ENCODE results near the gene PLPP3.

PLPP3 gene

GRCh38 chr1:56493826-56494225 lies 85.5 kb downstream of the PLPP3 start:
- DNase-seq = no peak

- no peak for DNase-seq
Measured at GRCh38 chr1:56491441-56491840, 87.9 kb downstream of the PLPP3 start.

- no peak for DNase-seq
Measured at GRCh38 chr1:56490619-56491018, 88.7 kb downstream of the PLPP3 start.

GRCh38 chr1:56489695-56490094 lies 89.7 kb downstream of the PLPP3 start:
- no peak for DNase-seq

- no peak for DNase-seq
Measured at GRCh38 chr1:56484695-56485094, 94.7 kb downstream of the PLPP3 start.

GRCh38 chr1:56483104-56483503 lies 96.3 kb downstream of the PLPP3 start:
- DNase-seq = no peak

GRCh38 chr1:56482486-56482885 lies 96.9 kb downstream of the PLPP3 start:
- DNase-seq = no peak

GRCh38 chr1:56481140-56481694 lies 98.1 kb downstream of the PLPP3 start:
- DNase-seq = no peak

GRCh38 chr1:56478734-56479133 lies 100.6 kb downstream of the PLPP3 start:
- no peak for DNase-seq

- DNase-seq = no peak
Measured at GRCh38 chr1:56477164-56478111, 101.9 kb downstream of the PLPP3 start.

GRCh38 chr1:56473582-56474270 lies 105.6 kb downstream of the PLPP3 start:
- DNase-seq = no peak

GRCh38 chr1:56472860-56473259 lies 106.5 kb downstream of the PLPP3 start:
- DNase-seq = no peak

GRCh38 chr1:56469640-56470371 lies 109.6 kb downstream of the PLPP3 start:
- DNase-seq = no peak

- DNase-seq = no peak
Measured at GRCh38 chr1:56468518-56468917, 110.8 kb downstream of the PLPP3 start.

GRCh38 chr1:56466538-56466937 lies 112.8 kb downstream of the PLPP3 start:
- no peak for DNase-seq

- DNase-seq = no peak
Measured at GRCh38 chr1:56464294-56464693, 115.1 kb downstream of the PLPP3 start.

- DNase-seq = no peak
Measured at GRCh38 chr1:56463376-56463775, 116.0 kb downstream of the PLPP3 start.

GRCh38 chr1:56462209-56462608 lies 117.2 kb downstream of the PLPP3 start:
- no peak for DNase-seq

GRCh38 chr1:56461158-56462127 lies 117.9 kb downstream of the PLPP3 start:
- no peak for DNase-seq

- no peak for DNase-seq
Measured at GRCh38 chr1:56459260-56459659, 120.1 kb downstream of the PLPP3 start.

- no peak for DNase-seq
Measured at GRCh38 chr1:56457756-56458375, 121.5 kb downstream of the PLPP3 start.
